Muscle layer of colon (tissue), 2 donors: ENCODE measurements around the gene RNF224.

Source experiments
- H3K27ac ChIP-seq: one replicate; pipeline ENCODE4 v1.7.0; 2013; ENCODE audit warnings: low read depth, mild to moderate bottlenecking, low read length, moderate library complexity
- H3K27me3 ChIP-seq, 2 donors: one replicate each; pipeline ENCODE4 v1.7.0; 2013; ENCODE audit warnings: low read length in 2 of 2, mild to moderate bottlenecking in 2 of 2; ENCODE audit not compliant: insufficient read depth in 2 of 2, control insufficient read depth in 1 of 2
- H3K36me3 ChIP-seq: one replicate; pipeline ENCODE4 v1.7.0; 2013; ENCODE audit warnings: mild to moderate bottlenecking, low read length; ENCODE audit not compliant: insufficient read depth
- H3K4me1 ChIP-seq: one replicate; pipeline ENCODE4 v1.7.0; 2013; ENCODE audit warnings: mild to moderate bottlenecking, low read length; ENCODE audit not compliant: insufficient read depth
- H3K4me3 ChIP-seq, 2 donors: one replicate each; pipeline ENCODE4 v1.7.0; 2013; ENCODE audit warnings: low read length in 2 of 2, low read depth in 1 of 2, mild to moderate bottlenecking in 1 of 2, moderate library complexity in 1 of 2
- H3K9ac ChIP-seq: one replicate; pipeline ENCODE4 v1.7.0; 2013; ENCODE audit warnings: low read length
- H3K9me3 ChIP-seq: one replicate; pipeline ENCODE4 v1.7.0; 2013; ENCODE audit warnings: mild to moderate bottlenecking, low read length
- donor health status: abdominal sarcoma.
- donor health status: Adenocarcinoma of cecum.

The RNF224 gene

DNA sequence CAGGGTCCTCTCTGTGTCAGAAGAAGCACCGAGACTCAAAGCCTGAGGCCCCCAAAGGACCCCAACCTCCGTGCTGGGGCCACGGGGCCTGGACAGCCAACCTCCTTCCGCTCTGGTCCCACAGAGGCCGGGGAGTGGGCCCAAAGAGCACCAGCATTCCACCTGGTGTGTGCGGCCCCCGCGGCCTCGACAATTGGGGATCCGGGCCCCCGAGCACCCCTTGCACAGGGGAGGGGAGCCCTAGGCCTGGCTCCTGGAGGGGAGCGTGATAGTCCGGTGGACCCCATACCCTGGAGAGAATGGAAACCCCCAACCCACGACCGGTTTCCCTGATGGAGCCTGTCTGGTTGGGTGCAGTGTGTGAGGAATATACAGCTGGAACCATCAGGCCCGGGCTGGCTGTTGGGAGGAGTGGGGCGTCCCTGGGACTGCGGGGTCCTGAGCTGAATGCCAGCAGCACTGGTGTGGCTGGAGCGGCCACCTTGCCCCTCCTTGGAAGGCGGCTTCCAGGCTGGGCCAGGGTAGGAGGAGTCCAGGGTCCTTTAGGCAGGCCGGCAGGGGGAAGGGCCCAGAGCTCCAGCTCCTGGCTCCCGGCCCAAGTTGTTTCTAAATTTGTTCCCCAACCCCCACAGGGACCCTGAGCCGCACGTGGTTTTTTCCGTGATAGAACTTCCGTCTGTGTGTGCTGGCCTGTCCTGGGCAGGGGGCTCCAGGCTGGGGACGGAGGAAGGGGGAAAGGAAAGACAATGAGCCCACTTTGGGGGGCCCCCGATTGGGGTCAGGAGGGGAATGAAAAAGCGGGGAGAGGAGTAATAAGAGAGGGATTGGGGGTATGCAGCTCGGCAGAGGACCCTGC is 49.4 kb downstream of the RNF224 start:
- Histone ChIP-seq H3K9ac (no peak overlapping the region), H3K4me3 (peak overlapping the region in 1 of 2 donors; percentile 38), H3K4me1 (peaks cover 4% of the 10 kb centered on the region), H3K36me3 (peaks cover 10% of the 10 kb centered on the region), H3K9me3 (no peaks in the 10 kb centered on the region), H3K27me3 (peaks cover 0 to 54% of the 10 kb centered on the region in 2 donors), H3K27ac (peak overlapping the region; percentile 49)

DNA sequence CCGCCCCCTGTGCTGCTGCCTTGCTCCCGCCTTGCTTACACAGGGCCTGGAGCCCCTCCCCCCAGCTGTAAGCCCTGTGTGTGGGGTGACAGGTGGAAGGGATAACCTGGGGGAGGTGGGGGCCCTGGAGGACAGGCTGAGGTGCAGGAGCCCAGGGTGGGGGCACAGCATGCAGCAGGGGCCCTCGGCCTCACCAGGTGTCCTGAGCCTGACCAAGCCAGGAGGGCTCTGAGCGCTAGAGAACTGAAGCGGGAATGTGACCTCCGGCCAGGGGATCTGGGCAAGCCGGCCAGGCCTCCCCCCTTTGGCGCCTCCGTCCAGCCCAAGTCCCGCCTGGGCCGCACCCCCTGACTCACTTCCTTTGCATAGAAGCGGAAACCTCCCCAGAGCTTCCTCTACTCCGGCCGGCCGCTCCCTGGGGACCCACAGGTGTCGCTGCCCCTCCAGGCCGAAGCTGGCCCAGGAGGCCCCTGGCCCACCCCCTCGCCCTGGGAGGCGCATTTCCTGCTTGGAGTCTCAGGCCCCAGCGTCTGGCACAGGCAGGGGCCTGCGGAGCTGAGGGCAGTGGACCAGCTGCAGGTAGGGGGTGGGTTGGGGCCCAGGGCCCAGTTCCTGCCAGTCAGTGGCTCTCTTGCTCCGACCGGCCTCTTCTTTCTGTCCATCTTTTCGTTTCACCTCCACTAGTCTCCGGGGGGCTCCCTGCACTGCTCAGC is 50.2 kb downstream of the RNF224 start, which contains the start of gene TOR4A:
TSS of gene TOR4A (plus strand) at position 398 of the 713 bp plus-strand sequence. CDS start 964 bp downstream, outside the sequence.
- Histone ChIP-seq H3K36me3 (peaks cover 2% of the 10 kb centered on the region), H3K9me3 (no peaks in the 10 kb centered on the region), H3K27ac (peak within 1 kb of the TSS; percentile 49), H3K27me3 (peaks cover 0 to 57% of the 10 kb centered on the region in 2 donors), H3K9ac (no peak within 1 kb of the TSS), H3K4me3 (peak within 1 kb of the TSS; percentile 38), H3K4me1 (peaks cover 4% of the 10 kb centered on the region)

DNA sequence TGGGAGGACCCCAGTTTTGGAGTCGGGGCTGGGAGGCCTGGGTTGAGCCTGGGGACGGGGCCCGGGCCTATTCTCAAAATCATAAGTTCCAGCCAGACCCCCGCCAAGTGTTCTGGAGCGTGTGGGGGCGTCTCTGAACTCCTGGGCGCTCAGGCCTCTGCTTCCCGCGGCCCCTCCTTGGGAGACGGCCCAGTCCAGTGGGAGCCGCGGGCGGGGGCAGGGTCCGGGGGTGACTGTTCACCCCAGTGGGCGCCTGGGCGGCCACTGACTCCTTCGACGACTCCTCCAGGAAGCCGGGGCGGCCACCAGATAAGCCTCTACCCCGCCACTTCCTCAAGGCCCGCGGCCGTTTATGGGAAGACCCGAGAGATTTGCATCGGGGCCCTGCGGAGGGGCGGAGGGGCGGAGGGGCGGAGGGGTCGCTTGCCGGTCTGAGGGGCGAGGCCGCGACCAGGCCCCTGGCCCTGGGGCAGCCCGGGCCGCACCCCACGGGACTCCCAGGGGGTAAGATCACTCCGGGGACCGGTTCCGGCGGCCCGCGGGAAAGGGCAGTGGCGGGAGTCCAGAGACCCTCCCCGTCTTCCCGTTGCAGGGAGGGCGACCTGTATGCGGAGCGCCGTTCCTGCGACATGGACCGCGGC is 50.9 kb downstream of the RNF224 start:
- H3K9ac ChIP-seq = no peak overlapping the region
- peaks cover 0 to 57% of the 10 kb centered on the region in 2 donors for H3K27me3 ChIP-seq

More for the DNA sequence above, 50.9 kb downstream of the RNF224 start:
- H3K36me3 ChIP-seq = no peaks in the 10 kb centered on the region
- peaks cover 4% of the 10 kb centered on the region for H3K4me1 ChIP-seq
- H3K27ac ChIP-seq = peak overlapping the region; percentile 32
- peak overlapping the region; percentile 38 for H3K4me3 ChIP-seq
- no peaks in the 10 kb centered on the region for H3K9me3 ChIP-seq
